ENCODE measurements around the gene C11orf24. TPM values are rescaled to one million over a fixed set of nuclear protein-coding genes. Genes with fewer than 3 reads are reported as not detected.

Gene C11orf24
- total and polyA plus RNA-seq, 9 of the 15 experiments (the other 6 are each of a cell fraction or from before 2014, with no cell fraction given): 2.0 to 65.2 (median 32.5) TPM

DNA sequence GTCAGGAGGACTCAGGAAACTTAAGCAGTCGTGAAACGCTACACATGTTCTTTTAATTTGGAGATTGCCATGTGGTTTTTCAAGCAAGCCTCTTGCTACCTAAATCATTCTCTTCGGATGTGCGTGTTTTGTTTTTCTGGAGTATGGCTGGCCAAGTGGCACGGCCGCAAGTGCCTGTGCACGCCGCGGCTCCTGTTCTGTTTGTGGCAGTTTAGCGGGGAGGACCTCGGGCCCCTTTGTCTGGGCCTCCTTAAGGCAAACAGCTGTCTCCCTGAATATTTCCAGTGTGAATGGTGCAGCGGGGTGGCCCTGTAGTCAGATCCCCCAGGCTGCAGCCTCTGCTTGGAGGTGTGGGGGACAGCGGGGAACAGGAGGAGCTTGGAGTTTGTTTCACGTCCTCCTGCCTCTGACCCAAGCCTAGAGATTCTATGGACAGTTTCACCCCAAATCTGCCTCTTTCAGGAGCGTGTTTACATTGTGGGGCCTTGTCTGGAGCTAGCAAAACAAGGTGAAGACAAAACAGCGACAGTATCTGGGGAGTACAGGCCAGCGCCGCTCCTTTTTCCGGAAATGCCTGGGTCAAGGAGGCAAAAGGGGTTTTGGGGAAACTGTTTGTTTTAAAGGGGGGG lies 41.9 kb upstream of the C11orf24 start (continued):
- TF ChIP-seq ARID1B (IDR thresholded peaks at IDR 0.05) (peak; percentile 69), ZFP30 (CRISPR knock-in tag; IDR thresholded peaks at IDR 0.05; ENCODE audit: borderline replicate concordance) (no peak), SIN3A (IDR thresholded peaks at IDR 0.05; ENCODE audit: borderline replicate concordance in 2 of 2, control insufficient read depth in 1 of 2, low read depth in 2 of 2, low read length in 2 of 2) (peak in 1 of 2 experiments; percentile 16; a peak in 1 of 4 replicates), FOXA3 (CRISPR knock-in tag; conservative IDR thresholded peaks at IDR 0.05 in 1 of 2, IDR thresholded peaks at IDR 0.05 in 1 of 2) (peak; percentile 84 to 89), MTA2 (IDR thresholded peaks at IDR 0.05; ENCODE audit: low read depth) (0 out of 2 replicates have a peak, but pooled peaks have one; percentile 16), NFATC3 (IDR thresholded peaks at IDR 0.05) (no peak), FOXK1 (CRISPR knock-in tag; IDR thresholded peaks at IDR 0.05; ENCODE audit: borderline replicate concordance) (peak; percentile 54; the same call in 1 of the 2 replicates), SMAD4 (CRISPR knock-in tag; conservative IDR thresholded peaks at IDR 0.05) (peak; percentile 96), TBL1XR1 (IDR thresholded peaks at IDR 0.05; ENCODE audit: low read length in 2 of 2) (peak; percentile 36 to 81; a peak in 3 of 4 replicates), SP1 (CRISPR knock-in tag; IDR thresholded peaks at IDR 0.05) (0 out of 2 replicates have a peak, but pooled peaks have one; percentile 39), NCOR1 (IDR thresholded peaks at IDR 0.05) (peak; percentile 92), SREBF1 (IDR thresholded peaks at IDR 0.05; ENCODE audit: borderline replicate concordance, low read depth, low read length) (no peak), GABPB2 (CRISPR knock-in tag; conservative IDR thresholded peaks at IDR 0.05) (no peak)
- TF ChIP-seq, protein P1, sequence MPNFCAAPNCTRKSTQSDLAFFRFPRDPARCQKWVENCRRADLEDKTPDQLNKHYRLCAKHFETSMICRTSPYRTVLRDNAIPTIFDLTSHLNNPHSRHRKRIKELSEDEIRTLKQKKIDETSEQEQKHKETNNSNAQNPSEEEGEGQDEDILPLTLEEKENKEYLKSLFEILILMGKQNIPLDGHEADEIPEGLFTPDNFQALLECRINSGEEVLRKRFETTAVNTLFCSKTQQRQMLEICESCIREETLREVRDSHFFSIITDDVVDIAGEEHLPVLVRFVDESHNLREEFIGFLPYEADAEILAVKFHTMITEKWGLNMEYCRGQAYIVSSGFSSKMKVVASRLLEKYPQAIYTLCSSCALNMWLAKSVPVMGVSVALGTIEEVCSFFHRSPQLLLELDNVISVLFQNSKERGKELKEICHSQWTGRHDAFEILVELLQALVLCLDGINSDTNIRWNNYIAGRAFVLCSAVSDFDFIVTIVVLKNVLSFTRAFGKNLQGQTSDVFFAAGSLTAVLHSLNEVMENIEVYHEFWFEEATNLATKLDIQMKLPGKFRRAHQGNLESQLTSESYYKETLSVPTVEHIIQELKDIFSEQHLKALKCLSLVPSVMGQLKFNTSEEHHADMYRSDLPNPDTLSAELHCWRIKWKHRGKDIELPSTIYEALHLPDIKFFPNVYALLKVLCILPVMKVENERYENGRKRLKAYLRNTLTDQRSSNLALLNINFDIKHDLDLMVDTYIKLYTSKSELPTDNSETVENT (CRISPR knock-in tag; IDR thresholded peaks at IDR 0.05): no peak
- TF ChIP-seq, protein P2, sequence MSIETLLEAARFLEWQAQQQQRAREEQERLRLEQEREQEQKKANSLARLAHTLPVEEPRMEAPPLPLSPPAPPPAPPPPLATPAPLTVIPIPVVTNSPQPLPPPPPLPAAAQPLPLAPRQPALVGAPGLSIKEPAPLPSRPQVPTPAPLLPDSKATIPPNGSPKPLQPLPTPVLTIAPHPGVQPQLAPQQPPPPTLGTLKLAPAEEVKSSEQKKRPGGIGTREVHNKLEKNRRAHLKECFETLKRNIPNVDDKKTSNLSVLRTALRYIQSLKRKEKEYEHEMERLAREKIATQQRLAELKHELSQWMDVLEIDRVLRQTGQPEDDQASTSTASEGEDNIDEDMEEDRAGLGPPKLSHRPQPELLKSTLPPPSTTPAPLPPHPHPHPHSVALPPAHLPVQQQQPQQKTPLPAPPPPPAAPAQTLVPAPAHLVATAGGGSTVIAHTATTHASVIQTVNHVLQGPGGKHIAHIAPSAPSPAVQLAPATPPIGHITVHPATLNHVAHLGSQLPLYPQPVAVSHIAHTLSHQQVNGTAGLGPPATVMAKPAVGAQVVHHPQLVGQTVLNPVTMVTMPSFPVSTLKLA (conservative IDR thresholded peaks at IDR 0.05): peak; percentile 11 to 36; a peak in 3 of 4 replicates
